ENCODE data around the gene HOXC6. TPM values are rescaled to one million over a fixed set of nuclear protein-coding genes. Genes with fewer than 3 reads are reported as not detected.
"Not testable (repeated sequence)": the region's sequence is repeated elsewhere in the genome, so short reads cannot be mapped to it uniquely, and the experiment has no call there.

HOXC6 gene
- total and polyA plus RNA-seq, 10 of the 15 experiments (the other 5 are each of a cell fraction or from before 2014, with no cell fraction given): 0.02 to 0.55 (median 0.45) TPM; not detected in 4

DNA sequence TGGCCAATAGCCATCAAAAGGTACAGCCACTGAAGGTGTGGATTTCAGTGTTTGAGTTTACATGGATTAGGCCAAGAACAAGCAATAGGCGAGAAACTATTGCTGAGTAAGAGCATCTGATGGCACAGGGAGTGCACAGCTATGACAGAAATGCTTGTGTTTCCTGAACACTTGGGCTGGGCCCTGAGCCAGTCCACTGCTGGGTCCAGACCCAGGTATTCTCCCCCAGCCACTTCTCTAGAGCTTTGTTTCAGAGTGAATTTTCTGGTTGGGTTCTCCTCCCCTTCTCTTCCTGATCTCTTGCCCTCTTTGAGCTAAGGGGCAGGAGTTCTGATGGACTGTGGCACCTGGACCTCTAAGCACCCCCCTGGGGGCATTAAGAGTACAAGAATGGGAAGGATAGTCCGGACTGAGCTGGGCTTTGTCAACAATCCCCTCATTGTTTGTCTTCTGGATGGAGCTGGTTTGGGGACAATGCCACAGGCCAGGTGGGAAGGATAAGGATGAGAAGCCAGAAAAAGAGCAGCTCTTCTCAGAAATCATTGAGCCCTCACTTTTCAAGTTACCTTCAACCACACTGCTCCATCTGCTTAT lies 13.0 kb downstream of the HOXC6 start:
- CTCF ChIA-PET: interaction anchor here (1.1 to 1.7 kb wide), 7 partner anchors 9 to 174 kb away, joined by 4 to 12 read pairs (median 5); partner anchors contain the start of genes HOXC4 and HOXC5
- Histone ChIP-seq H3K27me3 (replicated peaks in 1 of 2; ENCODE audit: control insufficient read depth in 2 of 2, insufficient read depth in 2 of 2, low read length in 1 of 2) (peaks cover 1 to 7% of the 10 kb centered on the region in 2 experiments; a peak in 2 of 4 replicates), H3K27ac (ENCODE audit: control insufficient read depth, insufficient read depth) (no peak overlapping the region), H3K4me1 (ENCODE audit: control insufficient read depth, insufficient read depth, low read length) (no peaks in the 10 kb centered on the region), H3K9ac (ENCODE audit: control insufficient read depth, insufficient read depth, low read length) (no peak overlapping the region), H2AFZ (ENCODE audit: control insufficient read depth, low read depth, low read length) (no peak overlapping the region), H3K79me2 (ENCODE audit: control insufficient read depth, insufficient read depth, low read length) (no peaks in the 10 kb centered on the region), H3K9me3 (replicated peaks; ENCODE audit: control insufficient read depth, insufficient read depth, low read length) (no peaks in the 10 kb centered on the region; the same call in 2 of the 3 replicates), H3K36me3 (ENCODE audit: control insufficient read depth in 2 of 2, insufficient read depth in 2 of 2, low read length in 1 of 2) (no peaks in the 10 kb centered on the region), H4K20me1 (ENCODE audit: control insufficient read depth, insufficient read depth) (no peaks in the 10 kb centered on the region), H3K4me2 (ENCODE audit: control insufficient read depth, insufficient read depth) (no peak overlapping the region), H3K4me3 (no peak overlapping the region)
- no peak for FAIRE-seq
- BruUV-seq (replicated peaks): no TSS peak
- intact Hi-C loops (cut with micrococcal nuclease; ENCODE audit: unreplicated experiment) (no loop called here), in situ Hi-C loops (cut with MboI) (no loop called here)
- TF ChIP-seq NR2C1 (IDR thresholded peaks at IDR 0.05) (no peak), RAD21 (IDR thresholded peaks at IDR 0.05; ENCODE audit: insufficient read depth, low read depth, low read length) (no peak), GATAD2B (conservative IDR thresholded peaks at IDR 0.05; ENCODE audit: low read depth) (no peak), TBL1XR1 (IDR thresholded peaks at IDR 0.05; ENCODE audit: low read depth, low read length) (no peak), ASH2L (IDR thresholded peaks at IDR 0.05; ENCODE audit: borderline replicate concordance, low read depth) (no peak), ZNF274 (IDR thresholded peaks at IDR 0.05; ENCODE audit: insufficient read depth, insufficient read length) (no peak), TCF7 (IDR thresholded peaks at IDR 0.05; ENCODE audit: borderline replicate concordance) (no peak), SIN3A (IDR thresholded peaks at IDR 0.05; ENCODE audit: low read depth, low read length) (no peak), ETV6 (conservative IDR thresholded peaks at IDR 0.05 in 1 of 2, IDR thresholded peaks at IDR 0.05 in 1 of 2; ENCODE audit: borderline replicate concordance in 1 of 2, low read depth in 1 of 2) (no peak)
- TF ChIP-seq, protein P1, sequence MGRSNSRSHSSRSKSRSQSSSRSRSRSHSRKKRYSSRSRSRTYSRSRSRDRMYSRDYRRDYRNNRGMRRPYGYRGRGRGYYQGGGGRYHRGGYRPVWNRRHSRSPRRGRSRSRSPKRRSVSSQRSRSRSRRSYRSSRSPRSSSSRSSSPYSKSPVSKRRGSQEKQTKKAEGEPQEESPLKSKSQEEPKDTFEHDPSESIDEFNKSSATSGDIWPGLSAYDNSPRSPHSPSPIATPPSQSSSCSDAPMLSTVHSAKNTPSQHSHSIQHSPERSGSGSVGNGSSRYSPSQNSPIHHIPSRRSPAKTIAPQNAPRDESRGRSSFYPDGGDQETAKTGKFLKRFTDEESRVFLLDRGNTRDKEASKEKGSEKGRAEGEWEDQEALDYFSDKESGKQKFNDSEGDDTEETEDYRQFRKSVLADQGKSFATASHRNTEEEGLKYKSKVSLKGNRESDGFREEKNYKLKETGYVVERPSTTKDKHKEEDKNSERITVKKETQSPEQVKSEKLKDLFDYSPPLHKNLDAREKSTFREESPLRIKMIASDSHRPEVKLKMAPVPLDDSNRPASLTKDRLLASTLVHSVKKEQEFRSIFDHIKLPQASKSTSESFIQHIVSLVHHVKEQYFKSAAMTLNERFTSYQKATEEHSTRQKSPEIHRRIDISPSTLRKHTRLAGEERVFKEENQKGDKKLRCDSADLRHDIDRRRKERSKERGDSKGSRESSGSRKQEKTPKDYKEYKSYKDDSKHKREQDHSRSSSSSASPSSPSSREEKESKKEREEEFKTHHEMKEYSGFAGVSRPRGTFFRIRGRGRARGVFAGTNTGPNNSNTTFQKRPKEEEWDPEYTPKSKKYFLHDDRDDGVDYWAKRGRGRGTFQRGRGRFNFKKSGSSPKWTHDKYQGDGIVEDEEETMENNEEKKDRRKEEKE (IDR thresholded peaks at IDR 0.05): no peak
- 31% methylated on average over 2 of the region's 2 CpGs for WGBS (ENCODE audit: insufficient coverage, insufficient replicate concordance, low lambda C conversion rate, missing lambda C conversion rate)
- POLR2A ChIA-PET: interaction anchor here (1.1 to 1.4 kb wide), 2 partner anchors 11 to 239 kb away, joined by 3 to 12 read pairs; partner anchors contain the start of genes CBX5, HNRNPA1 and HOXC4
- no peak for DNase-seq (ENCODE audit: low read depth, low spot score)
- SMC1A ChIA-PET (ENCODE audit: uncharacterized antibody, unreplicated experiment): interaction anchor here (0.9 to 2.7 kb wide), 8 partner anchors 8 to 149 kb away, joined by 3 to 9 read pairs (median 4); partner anchors contain the start of genes HOXC5 and HOXC6
- RAD21 ChIA-PET (ENCODE audit: unreplicated experiment): interaction anchor here (0.7 to 4.2 kb wide), 7 partner anchors 9 to 160 kb away, joined by 3 to 18 read pairs (median 3); partner anchors contain the start of genes HOXC4 and HOXC5
- ATAC-seq: no peak

DNA sequence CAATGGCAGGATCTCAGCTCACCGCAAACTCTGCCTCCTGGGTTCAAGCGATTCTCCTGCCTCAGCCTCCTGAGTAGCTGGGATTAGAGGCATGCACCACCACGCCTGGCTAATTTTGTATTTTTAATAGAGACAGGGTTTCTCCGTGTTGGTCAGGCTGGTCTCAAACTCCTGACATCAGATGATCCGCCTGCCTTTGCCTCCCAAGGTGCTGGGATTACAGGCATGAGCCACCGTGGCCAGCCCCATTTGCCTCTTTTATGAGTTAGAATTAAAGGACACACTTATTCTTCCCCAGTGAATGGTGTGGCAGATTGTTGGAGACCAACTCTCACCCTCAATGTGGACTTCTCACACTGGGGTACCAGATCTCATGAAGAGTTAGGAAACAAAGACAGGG lies 13.8 kb downstream of the HOXC6 start:
- H3K9me3 ChIP-seq (replicated peaks; ENCODE audit: control insufficient read depth, insufficient read depth, low read length); DNase-seq (ENCODE audit: low read depth, low spot score); H3K4me2 ChIP-seq (ENCODE audit: control insufficient read depth, insufficient read depth); ATAC-seq; H3K4me1 ChIP-seq (ENCODE audit: control insufficient read depth, insufficient read depth, low read length); H3K27ac ChIP-seq (ENCODE audit: control insufficient read depth, insufficient read depth); H4K20me1 ChIP-seq (ENCODE audit: control insufficient read depth, insufficient read depth); H3K9ac ChIP-seq (ENCODE audit: control insufficient read depth, insufficient read depth, low read length); H3K27me3 ChIP-seq (replicated peaks in 1 of 2; ENCODE audit: control insufficient read depth in 2 of 2, insufficient read depth in 2 of 2, low read length in 1 of 2); in situ Hi-C loops (cut with MboI); FAIRE-seq; H3K79me2 ChIP-seq (ENCODE audit: control insufficient read depth, insufficient read depth, low read length); H3K4me3 ChIP-seq; H2AFZ ChIP-seq (ENCODE audit: control insufficient read depth, low read depth, low read length); intact Hi-C loops (cut with micrococcal nuclease; ENCODE audit: unreplicated experiment); H3K36me3 ChIP-seq (ENCODE audit: control insufficient read depth in 2 of 2, insufficient read depth in 2 of 2, low read length in 1 of 2); BruUV-seq (replicated peaks): not testable (repeated sequence)
- RAD21 ChIA-PET (ENCODE audit: unreplicated experiment): interaction anchor here (0.7 to 1.7 kb wide), 3 partner anchors 36 to 159 kb away, joined by 3 to 4 read pairs (median 3); no protein-coding TSS in a partner anchor
- POLR2A ChIA-PET: interaction anchor here (1.1 to 1.4 kb wide), 2 partner anchors 10 to 238 kb away, joined by 3 to 12 read pairs; partner anchors contain the start of genes CBX5, HNRNPA1 and HOXC4
- 52% methylated on average over 6 of the region's 6 CpGs for WGBS (ENCODE audit: insufficient coverage, insufficient replicate concordance, low lambda C conversion rate, missing lambda C conversion rate)
- SMC1A ChIA-PET (ENCODE audit: uncharacterized antibody, unreplicated experiment): interaction anchor here (0.9 to 2.7 kb wide), 3 partner anchors 9 to 25 kb away, joined by 4 to 9 read pairs (median 7); partner anchors contain the start of gene HOXC5
- CTCF ChIA-PET: interaction anchor here (1.3 to 4.5 kb wide), 3 partner anchors 10 to 173 kb away, joined by 4 to 16 read pairs (median 12); partner anchors contain the start of genes HOXC4 and HOXC5

All from GM12878 (cell line).